HEK293 (cell line): ENCODE results near the gene CYP27B1.
A peak's percentile ranks its signal among the peaks of the same experiment; 100 is the strongest.

ENCODE experiments used
- CTCF ChIA-PET: fragments of 350-600 bp; formaldehyde crosslinking; extraction: SDS; loops from one replicate; lab custom pipeline; 2021; ENCODE audit warnings: antibody characterized with exemption; lab: Yijun Ruan, JAX
- POLR2A ChIA-PET: fragments of 300-600 bp; formaldehyde crosslinking; extraction: SDS; loops from one replicate; lab custom pipeline; 2020; ENCODE audit warnings: antibody characterized with exemption, inconsistent platforms; lab: Yijun Ruan, JAX
- H3K27ac ChIP-seq: fragments of 200-500 bp; sonication (Bioruptor generic); 2 replicates; pipeline ENCODE4 v1.5.1; 2014; ENCODE audit warnings: low read depth, low read length, control low read depth, inconsistent platforms; ENCODE audit errors: extremely low read depth
- H3K36me3 ChIP-seq, 2 experiments: fragments of 200-500 bp in 1 of 2; sonication (Bioruptor generic) in 1 of 2; 1 replicate in 1 of 2; 2 replicates in 1 of 2; pipeline ENCODE4 v1.5.1; 2014 to 2017; ENCODE audit warnings: inconsistent platforms in 2 of 2, low read length in 2 of 2; ENCODE audit not compliant: control insufficient read depth in 2 of 2, insufficient read depth in 1 of 2
- H3K4me1 ChIP-seq: fragments of 200-500 bp; sonication (Bioruptor generic); 2 replicates; pipeline ENCODE4 v1.5.1; 2014; ENCODE audit warnings: mild to moderate bottlenecking, low read length, inconsistent platforms; ENCODE audit not compliant: control insufficient read depth, insufficient read depth
- H3K4me3 ChIP-seq: 2 replicates; pipeline ENCODE4 v1.5.1; 2011; ENCODE audit warnings: low read depth, mild to moderate bottlenecking, control low read depth, low read length, moderate library complexity
- H3K9me3 ChIP-seq: fragments of 200-500 bp; sonication (Bioruptor generic); 2 replicates; pipeline ENCODE4 v1.5.1; 2014; ENCODE audit warnings: low read depth, low read length, inconsistent platforms; ENCODE audit not compliant: control insufficient read depth, insufficient read depth
- IKZF3 ChIP-seq: fragments of 450-650 bp; IDR thresholded peaks from 2 replicates; pipeline ENCODE4 v1.5.0; 2018; ENCODE audit warnings: missing biosample characterization, mild to moderate bottlenecking, missing genetic modification characterization, moderate library complexity
- KLF8 ChIP-seq: fragments of 450-650 bp; formaldehyde crosslinking; IDR thresholded peaks from 2 replicates; pipeline ENCODE4 v1.5.1; 2016; ENCODE audit warnings: missing biosample characterization, missing genetic modification characterization
- OSR2 ChIP-seq: fragments of 450-650 bp; formaldehyde crosslinking; IDR thresholded peaks from 2 replicates; pipeline ENCODE4 v1.5.1; 2016; ENCODE audit warnings: missing biosample characterization, missing genetic modification characterization
- SCRT2 ChIP-seq: fragments of 450-650 bp; formaldehyde crosslinking; IDR thresholded peaks from 2 replicates; pipeline ENCODE4 v1.5.1; 2016; ENCODE audit warnings: missing biosample characterization, missing genetic modification characterization
- TCF7L2 ChIP-seq: IDR thresholded peaks from 2 replicates; pipeline ENCODE4 v1.6.1; 2011; ENCODE audit warnings: low read depth, mild to moderate bottlenecking, inconsistent platforms, low read length, moderate library complexity, borderline replicate concordance
- ZBTB17 ChIP-seq: fragments of 450-650 bp; formaldehyde crosslinking; IDR thresholded peaks from 2 replicates; pipeline ENCODE4 v1.5.1; 2016; ENCODE audit warnings: missing biosample characterization, missing genetic modification characterization
- ZBTB8A ChIP-seq: fragments of 450-650 bp; formaldehyde crosslinking; IDR thresholded peaks from 2 replicates; pipeline ENCODE4 v1.5.1; 2016; ENCODE audit warnings: missing biosample characterization, missing genetic modification characterization
- ZNF112 ChIP-seq: fragments of 450-650 bp; formaldehyde crosslinking; IDR thresholded peaks from 2 replicates; pipeline ENCODE4 v1.5.0; 2017; ENCODE audit warnings: missing biosample characterization, missing genetic modification characterization
- ZNF148 ChIP-seq: fragments of 450-650 bp; formaldehyde crosslinking; IDR thresholded peaks from 2 replicates; pipeline ENCODE4 v1.5.0; 2017; ENCODE audit warnings: missing biosample characterization, missing genetic modification characterization, borderline replicate concordance
- ZNF211 ChIP-seq: fragments of 450-650 bp; formaldehyde crosslinking; IDR thresholded peaks from 2 replicates; pipeline ENCODE4 v1.5.1; 2016; ENCODE audit warnings: low read depth, missing biosample characterization, missing genetic modification characterization
- ZNF555 ChIP-seq: fragments of 450-650 bp; formaldehyde crosslinking; conservative IDR thresholded peaks from 2 replicates; pipeline ENCODE4 v1.5.1; 2017; ENCODE audit warnings: missing biosample characterization, mild to moderate bottlenecking, missing genetic modification characterization, inconsistent platforms
- ZNF600 ChIP-seq: fragments of 450-650 bp; formaldehyde crosslinking; IDR thresholded peaks from 2 replicates; pipeline ENCODE4 v1.5.1; 2016; ENCODE audit warnings: missing biosample characterization, missing genetic modification characterization
- ZXDB ChIP-seq: fragments of 450-650 bp; formaldehyde crosslinking; IDR thresholded peaks from 2 replicates; pipeline ENCODE4 v1.5.1; 2016; ENCODE audit warnings: missing biosample characterization, missing genetic modification characterization

CYP27B1 gene

GRCh38 chr12:57732270-57732669 is 34.6 kb downstream of the CYP27B1 start:
- TF ChIP-seq ZBTB8A (tag by site-specific recombination) = no peak
- no peak for TF ChIP-seq ZXDB (tag by site-specific recombination)
- TF ChIP-seq KLF8 (tag by site-specific recombination) = no peak
- TF ChIP-seq ZNF148 (tag by site-specific recombination) = no peak
- TF ChIP-seq SCRT2 = peak; percentile 75
- ChIA-PET CTCF (interaction anchor here (1.1 to 2.7 kb wide), 2 partner anchors 9 to 99 kb away, joined by 3 to 7 read pairs; partner anchors contain the start of gene B4GALNT1), POLR2A (interaction anchor here (3.2 kb wide), 1 partner anchor 13 kb away, joined by 10 read pairs; the partner anchor contains the start of gene TSPAN31)
- H3K4me1 ChIP-seq = peaks cover 3% of the 10 kb centered on the region; the same call in 1 of the 2 replicates
- no peaks in the 10 kb centered on the region for H3K36me3 ChIP-seq
- H3K4me3 ChIP-seq = no peak overlapping the region
- H3K9me3 ChIP-seq = no peaks in the 10 kb centered on the region
- no peak overlapping the region for H3K27ac ChIP-seq

GRCh38 chr12:57731411-57732080 is 35.3 kb downstream of the CYP27B1 start:
- ChIA-PET CTCF (interaction anchor here (0.6 to 1.1 kb wide), 3 partner anchors 9 to 24 kb away, joined by 3 to 4 read pairs (median 4); no protein-coding TSS in a partner anchor), POLR2A (interaction anchor here (3.2 kb wide), 1 partner anchor 14 kb away, joined by 10 read pairs; the partner anchor contains the start of gene TSPAN31)
- Histone ChIP-seq H3K36me3 (no peaks in the 10 kb centered on the region), H3K27ac (no peak overlapping the region), H3K9me3 (no peaks in the 10 kb centered on the region), H3K4me3 (no peak overlapping the region), H3K4me1 (peaks cover 3% of the 10 kb centered on the region; the same call in 1 of the 2 replicates)
- TF ChIP-seq OSR2 (no peak), ZNF555 (no peak), ZNF211 (tag by site-specific recombination) (no peak)

GRCh38 chr12:57730336-57731067 is 36.4 kb downstream of the CYP27B1 start:
- H3K27ac ChIP-seq = no peak overlapping the region
- POLR2A ChIA-PET = no interaction called here
- H3K9me3 ChIP-seq = no peaks in the 10 kb centered on the region
- no peaks in the 10 kb centered on the region for H3K4me1 ChIP-seq
- no peak overlapping the region for H3K4me3 ChIP-seq
- CTCF ChIA-PET = no interaction called here
- no peak for TF ChIP-seq ZNF112
- TF ChIP-seq TCF7L2 = no peak
- H3K36me3 ChIP-seq = no peaks in the 10 kb centered on the region

GRCh38 chr12:57729321-57729844 is 37.5 kb downstream of the CYP27B1 start:
- no peaks in the 10 kb centered on the region for H3K36me3 ChIP-seq
- no peak overlapping the region for H3K27ac ChIP-seq
- CTCF ChIA-PET = no interaction called here
- no peaks in the 10 kb centered on the region for H3K9me3 ChIP-seq
- TF ChIP-seq ZBTB17 (peak; percentile 58), ZNF600 (tag by site-specific recombination) (peak; percentile 48; the same call in 1 of the 2 replicates), IKZF3 (tag by site-specific recombination) (no peak)
- POLR2A ChIA-PET = interaction anchor here (0.8 kb wide), 1 partner anchor 19 kb away, joined by 4 read pairs; no protein-coding TSS in a partner anchor
- H3K4me3 ChIP-seq = no peak overlapping the region
- no peaks in the 10 kb centered on the region for H3K4me1 ChIP-seq
